ENCODE measurements around the gene SOCS3.

The SOCS3 gene

GRCh38 chr17:78366109-78366848 lies 6.4 kb upstream of the SOCS3 start:
- DNase-seq = no peak

GRCh38 chr17:78365561-78366108 lies 5.8 kb upstream of the SOCS3 start:
- no peak for DNase-seq

GRCh38 chr17:78364436-78365281 lies 4.8 kb upstream of the SOCS3 start:
- no peak for DNase-seq

- DNase-seq = no peak
Observed at GRCh38 chr17:78362671-78363070, 2.8 kb upstream of the SOCS3 start.

GRCh38 chr17:78362232-78362631 lies 2.4 kb upstream of the SOCS3 start:
- DNase-seq = no peak

- no peak for DNase-seq
Observed at GRCh38 chr17:78361225-78361701, 1.4 kb upstream of the SOCS3 start.

GRCh38 chr17:78360371-78361224 lies 721 bp upstream of the SOCS3 start:
- peak; percentile 84 to 91 for DNase-seq

GRCh38 chr17:78359321-78359996 lies 418 bp downstream of the SOCS3 start:
- no peak for DNase-seq

GRCh38 chr17:78358538-78359320 lies 1.1 kb downstream of the SOCS3 start:
- DNase-seq = no peak

GRCh38 chr17:78357672-78358537 lies 2.0 kb downstream of the SOCS3 start:
- no peak for DNase-seq

- DNase-seq = no peak
Observed at GRCh38 chr17:78357177-78357586, 2.7 kb downstream of the SOCS3 start.

GRCh38 chr17:78356101-78356713 lies 3.7 kb downstream of the SOCS3 start:
- no peak for DNase-seq

- no peak for DNase-seq
Observed at GRCh38 chr17:78355701-78356100, 4.2 kb downstream of the SOCS3 start.

GRCh38 chr17:78355045-78355641 lies 4.7 kb downstream of the SOCS3 start:
- no peak for DNase-seq

- no peak for DNase-seq
Observed at GRCh38 chr17:78353834-78354233, 6.0 kb downstream of the SOCS3 start.

- DNase-seq = no peak
Observed at GRCh38 chr17:78351449-78352006, 8.3 kb downstream of the SOCS3 start.

GRCh38 chr17:78349891-78350642 lies 9.8 kb downstream of the SOCS3 start:
- no peak for DNase-seq

GRCh38 chr17:78348055-78348770 lies 11.7 kb downstream of the SOCS3 start:
- no peak for DNase-seq
